Thyroid gland (tissue), 4 donors: ENCODE data around the gene ATG9B. TPM values are rescaled to one million over a fixed set of nuclear protein-coding genes. Genes with fewer than 3 reads are reported as not detected.

Experiments used
- DNase-seq, 2 donors: peaks; one replicate each; pipeline ENCODE4 v3.0.0-alpha.2; 2019
- H3K27ac ChIP-seq, 3 donors: fragments of 200-600 bp; sonication (generic); 1 replicate in 2 of 3; 2 replicates in 1 of 3; pipeline ENCODE4 v1.5.1; 2016 to 2019; ENCODE audit warnings: mild to moderate bottlenecking in 1 of 3, moderate library complexity in 1 of 3
- H3K27me3 ChIP-seq: fragments of 200-600 bp; sonication (generic); one replicate; pipeline ENCODE4 v1.5.1; 2019
- H3K36me3 ChIP-seq, 2 donors: fragments of 200-600 bp; sonication (generic); one replicate each; pipeline ENCODE4 v1.5.1; 2016 to 2019
- H3K4me1 ChIP-seq, 2 donors: fragments of 200-600 bp; sonication (generic); one replicate each; pipeline ENCODE4 v1.5.1; 2017 to 2019
- H3K4me3 ChIP-seq, 3 donors: fragments of 200-600 bp; sonication (generic); replicated peaks in 1 of 3; 1 replicate in 2 of 3; 2 replicates in 1 of 3; pipeline ENCODE4 v1.5.1; 2016; ENCODE audit warnings: mild to moderate bottlenecking in 1 of 3
- H3K9me3 ChIP-seq: fragments of 200-600 bp; sonication (generic); one replicate; pipeline ENCODE4 v1.5.1; 2017
- CTCF ChIP-seq, 6 experiments: fragments of 200-600 bp in 3 of 6; fragments of 450-650 bp in 3 of 6; sonication (generic) in 3 of 6; IDR thresholded peaks; one replicate each; pipeline ENCODE4 v1.5.1; 2016 to 2019; ENCODE audit warnings: antibody characterized with exemption in 6 of 6, mild to moderate bottlenecking in 2 of 6, inconsistent platforms in 1 of 6, moderate library complexity in 1 of 6
- POLR2A ChIP-seq, 2 donors: fragments of 450-650 bp; IDR thresholded peaks; one replicate each; pipeline ENCODE4 v1.6.1; 2017; ENCODE audit warnings: antibody characterized with exemption in 2 of 2, mild to moderate bottlenecking in 2 of 2, moderate library complexity in 1 of 2
- WGBS, 2 donors: methylation state at CpG; one replicate each; pipeline ENCODE4 v1.1.5; 2017; 5-methylcytosine and 5-hydroxymethylcytosine counted together
- intact Hi-C: fragments of 100-400 bp; cut with DNase I; formaldehyde crosslinking; loops from one replicate; pipeline ENCODE4 v1.15.1; 2023
- total RNA-seq, 4 donors: library from RNA; depleted of rRNA; stranded (reverse); fragments of >200 nt; gene quantifications; one replicate each; pipeline ENCODE4 v1.2.3, GENCODE V29; 2016

ATG9B gene
- total RNA-seq, 4 donors from 2014 or later: 0.27 TPM; not detected in 3

GRCh38 chr7:151035026-151035717, 10.9 kb upstream of the ATG9B start:
- TF ChIP-seq CTCF (IDR thresholded peaks at IDR 0.05) (no peak), POLR2A (IDR thresholded peaks at IDR 0.05) (no peak)

GRCh38 chr7:151034312-151035025, 10.2 kb upstream of the ATG9B start:
- TF ChIP-seq POLR2A (IDR thresholded peaks at IDR 0.05) (no peak), CTCF (IDR thresholded peaks at IDR 0.05) (no peak)
- WGBS, 2 donors: 93 to 94% methylated on average over 8 to 17 of the region's 21 CpGs
- Histone ChIP-seq H3K36me3 (peaks cover 28% of the 10 kb centered on the region in 2 donors), H3K4me1 (peaks cover 0 to 15% of the 10 kb centered on the region in 2 donors), H3K4me3 (no peak overlapping the region), H3K27ac (no peak overlapping the region), H3K9me3 (no peaks in the 10 kb centered on the region), H3K27me3 (no peaks in the 10 kb centered on the region)
- DNase-seq: no peak
- intact Hi-C loops: loop anchor here (5.0 kb wide), 1 partner anchor 73 kb away; no protein-coding TSS in a partner anchor

More at GRCh38 chr7:151035026-151035717, 10.9 kb upstream of the ATG9B start:
- H3K9me3 ChIP-seq: no peaks in the 10 kb centered on the region
- peaks cover 0 to 16% of the 10 kb centered on the region in 2 donors for H3K4me1 ChIP-seq
- intact Hi-C loops: no loop called here
- H3K36me3 ChIP-seq: peaks cover 28% of the 10 kb centered on the region in 2 donors
- 93% methylated on average over 14 to 21 of the region's 21 CpGs for WGBS, 2 donors
- no peak overlapping the region for H3K4me3 ChIP-seq
- no peak for DNase-seq
- H3K27ac ChIP-seq: no peak overlapping the region
- H3K27me3 ChIP-seq: no peaks in the 10 kb centered on the region

GRCh38 chr7:151033864-151034249, 9.6 kb upstream of the ATG9B start:
- Histone ChIP-seq H3K36me3 (peaks cover 28% of the 10 kb centered on the region in 2 donors), H3K4me3 (no peak overlapping the region), H3K27ac (no peak overlapping the region), H3K9me3 (no peaks in the 10 kb centered on the region), H3K27me3 (no peaks in the 10 kb centered on the region), H3K4me1 (peaks cover 4 to 15% of the 10 kb centered on the region in 2 donors)
- DNase-seq: no peak
- intact Hi-C loops: loop anchor here (5.0 kb wide), 1 partner anchor 73 kb away; no protein-coding TSS in a partner anchor
- 85 to 92% methylated on average over 2 to 5 of the region's 5 CpGs for WGBS, 2 donors
- TF ChIP-seq CTCF (IDR thresholded peaks at IDR 0.05) (no peak), POLR2A (IDR thresholded peaks at IDR 0.05) (no peak)

- 86% methylated on average over 13 to 16 of the region's 17 CpGs for WGBS, 2 donors
- intact Hi-C loops: loop anchor here (5.0 kb wide), 1 partner anchor 74 kb away; no protein-coding TSS in a partner anchor
- Histone ChIP-seq H3K27ac (no peak overlapping the region), H3K4me1 (peaks cover 5 to 10% of the 10 kb centered on the region in 2 donors), H3K27me3 (no peaks in the 10 kb centered on the region), H3K36me3 (peaks cover 28% of the 10 kb centered on the region in 2 donors), H3K4me3 (no peak overlapping the region), H3K9me3 (no peaks in the 10 kb centered on the region)
- no peak for TF ChIP-seq POLR2A (IDR thresholded peaks at IDR 0.05)
- no peak for TF ChIP-seq CTCF (IDR thresholded peaks at IDR 0.05)
- DNase-seq: no peak
Observed at GRCh38 chr7:151032936-151033863, 8.9 kb upstream of the ATG9B start.
